HG02938 (cell line): Measurements from ENCODE around the gene BNIP3.
"Not testable (repeated sequence)": the region's sequence is repeated elsewhere in the genome, so short reads cannot be mapped to it uniquely, and the experiment has no call there.

Experiments
- ATAC-seq: cut with Tn5 transposase; IDR thresholded peaks from one replicate; pipeline ENCODE4 v1.9.1; 2021; ENCODE audit warnings: mild to moderate bottlenecking, moderate library complexity; ENCODE audit not compliant: unreplicated experiment

Gene BNIP3

DNA sequence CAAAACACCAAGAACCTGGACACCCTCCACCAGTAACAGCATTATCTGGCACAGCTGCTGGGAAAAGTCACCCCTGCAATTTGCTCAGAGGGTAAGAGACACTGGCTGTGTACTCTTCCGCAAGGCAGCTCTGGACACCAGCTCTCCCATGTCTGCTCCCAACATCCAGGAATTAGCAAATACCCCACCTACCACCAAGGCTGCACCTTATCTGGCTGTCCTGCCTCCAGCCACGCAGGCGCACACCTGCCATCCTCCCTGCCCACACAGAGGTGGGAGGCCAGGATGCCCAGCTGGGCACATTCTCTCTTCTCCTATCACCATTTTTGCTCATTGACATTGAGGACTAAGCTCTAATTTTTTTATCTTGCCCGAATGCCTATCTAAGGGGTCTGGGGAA lies 20.3 kb upstream of the BNIP3 start:
- no peak for ATAC-seq

GRCh38 chr10:132001238-132001972 lies 19.7 kb upstream of the BNIP3 start:
- no peak for ATAC-seq

DNA sequence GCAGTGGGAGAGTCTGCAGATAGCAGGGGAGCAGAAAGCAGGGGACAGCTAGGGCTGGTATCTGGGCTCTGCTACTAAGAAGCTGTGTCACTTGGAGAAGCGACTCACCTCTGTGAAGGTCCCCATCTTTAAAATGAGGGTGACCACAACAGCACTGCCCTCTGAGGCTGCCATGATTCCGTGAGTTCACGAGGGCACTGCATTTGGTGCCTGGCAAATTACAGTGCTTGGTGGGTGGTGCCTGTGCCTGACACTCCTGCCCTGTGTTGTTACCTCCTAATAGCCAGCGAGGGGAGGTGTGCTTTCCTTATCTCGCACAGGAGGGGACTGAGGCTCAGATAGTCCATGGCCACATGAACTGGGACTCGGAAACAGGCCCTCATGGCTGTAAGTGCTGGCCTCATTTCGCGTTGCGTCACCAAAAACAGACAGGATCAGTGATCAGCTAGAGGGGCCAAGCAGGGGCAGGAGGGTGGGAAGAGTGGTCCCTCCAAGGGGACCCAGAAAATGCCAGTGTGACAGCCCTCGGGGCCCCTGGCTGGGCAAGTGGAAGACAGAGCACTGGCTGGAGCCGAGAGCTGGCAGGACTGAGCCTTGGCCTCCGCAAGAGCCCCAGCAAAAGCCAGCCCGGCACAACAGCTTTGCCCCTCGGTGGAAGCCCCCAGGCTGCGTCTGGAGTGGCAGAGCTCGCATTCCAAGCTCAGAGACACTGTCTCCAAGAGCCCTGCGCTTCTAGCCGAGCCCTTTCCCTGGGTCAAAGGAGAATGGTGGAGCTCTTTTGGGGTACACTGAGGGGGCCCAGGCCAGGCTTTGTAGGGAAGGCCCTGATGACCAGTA lies 17.3 kb upstream of the BNIP3 start:
- no peak for ATAC-seq

DNA sequence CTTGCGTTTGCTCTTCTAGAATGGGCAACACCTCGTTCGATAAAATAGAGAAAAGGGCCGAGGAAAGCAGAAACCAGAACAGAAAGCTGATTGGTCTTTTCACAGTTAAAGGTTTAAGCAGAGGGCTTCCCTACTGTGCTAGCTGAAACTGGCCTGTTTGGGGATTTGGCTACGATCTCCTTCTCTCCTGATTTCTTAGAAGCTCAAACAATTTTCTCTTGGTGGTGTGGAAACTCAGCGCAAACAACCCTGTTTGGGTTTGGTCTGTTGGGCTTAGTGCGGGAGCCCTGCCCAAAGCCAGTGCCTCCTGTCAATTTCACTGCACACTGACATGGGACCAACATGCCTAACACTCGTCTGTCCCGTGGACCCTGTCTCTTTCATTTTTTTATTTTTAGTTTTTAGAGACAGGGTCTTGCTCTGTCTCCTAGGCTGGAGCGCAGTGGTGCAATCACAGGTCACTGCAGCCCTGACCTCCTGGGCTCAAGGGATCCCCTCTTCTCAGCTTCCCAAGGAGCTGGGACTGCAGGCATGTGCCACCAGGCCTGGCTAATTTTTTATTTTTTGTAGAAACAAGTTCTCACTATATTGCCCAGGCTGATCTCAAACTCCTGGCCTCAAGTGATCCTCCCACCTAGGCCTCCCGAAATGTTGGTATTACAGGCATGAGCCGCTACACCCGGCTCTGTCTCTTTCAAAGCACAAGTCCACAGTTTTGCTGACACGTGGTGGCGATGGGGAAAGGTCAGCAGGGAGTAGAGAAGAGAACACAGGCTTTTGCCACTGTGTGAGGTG lies 16.5 kb upstream of the BNIP3 start:
- no peak for ATAC-seq

- no peak for ATAC-seq
Measured at GRCh38 chr10:131997366-131998049, 15.8 kb upstream of the BNIP3 start.

GRCh38 chr10:131996466-131997365 lies 15.0 kb upstream of the BNIP3 start:
- no peak for ATAC-seq

- no peak for ATAC-seq
Measured at GRCh38 chr10:131994435-131994834, 12.7 kb upstream of the BNIP3 start.

- ATAC-seq: no peak
Measured at GRCh38 chr10:131993275-131993674, 11.6 kb upstream of the BNIP3 start.

GRCh38 chr10:131991726-131992125 lies 10.0 kb upstream of the BNIP3 start:
- ATAC-seq: no peak

DNA sequence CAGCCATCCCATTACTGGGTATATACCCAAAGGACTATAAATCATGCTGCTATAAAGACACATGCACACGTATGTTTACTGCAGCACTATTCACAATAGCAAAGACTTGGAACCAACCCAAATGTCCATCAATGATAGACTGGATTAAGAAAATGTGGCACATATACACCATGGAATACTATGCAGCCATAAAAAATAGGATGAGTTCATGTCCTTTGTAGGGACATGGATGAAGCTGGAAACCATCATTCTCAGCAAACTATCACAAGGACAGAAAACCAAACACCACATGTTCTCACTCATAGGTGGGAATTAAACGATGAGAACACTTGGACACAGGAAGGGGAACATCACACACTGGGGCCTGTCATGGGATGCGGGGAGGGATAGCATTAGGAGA lies 6.1 kb upstream of the BNIP3 start:
- not testable (repeated sequence) for ATAC-seq

DNA sequence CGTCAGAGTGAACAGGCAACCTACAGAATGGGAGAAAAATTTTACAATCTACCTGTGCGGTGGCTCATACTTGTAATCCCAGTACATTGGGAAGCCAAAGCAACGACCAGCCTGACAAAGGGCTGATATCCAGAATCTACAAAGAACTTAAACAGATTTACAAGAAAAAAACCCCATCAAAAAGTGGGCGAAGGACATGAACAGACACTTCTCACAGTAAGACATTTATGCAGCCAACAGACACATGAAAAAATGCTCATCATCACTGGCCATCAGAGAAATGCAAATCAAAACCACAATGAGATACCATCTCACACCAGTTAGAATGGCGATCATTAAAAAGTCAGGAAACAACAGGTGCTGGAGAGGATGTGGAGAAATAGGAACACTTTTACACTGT lies 5.6 kb upstream of the BNIP3 start:
- not testable (repeated sequence) for ATAC-seq

GRCh38 chr10:131986851-131987250 lies 5.1 kb upstream of the BNIP3 start:
- ATAC-seq: not testable (repeated sequence)

- ATAC-seq: no peak
Measured at GRCh38 chr10:131983780-131984179, 2.1 kb upstream of the BNIP3 start.

GRCh38 chr10:131982796-131983195 lies 1.1 kb upstream of the BNIP3 start:
- no peak for ATAC-seq

GRCh38 chr10:131982185-131982756 lies 548 bp upstream of the BNIP3 start:
- peak; percentile 18 for ATAC-seq

- ATAC-seq: no peak
Measured at GRCh38 chr10:131980761-131981428, 828 bp downstream of the BNIP3 start.

GRCh38 chr10:131980321-131980720 lies 1.4 kb downstream of the BNIP3 start:
- no peak for ATAC-seq

- ATAC-seq: no peak
Measured at GRCh38 chr10:131979821-131980270, 1.9 kb downstream of the BNIP3 start.

GRCh38 chr10:131979336-131979735 lies 2.4 kb downstream of the BNIP3 start:
- ATAC-seq: no peak
